IPS DF 4.7 (cell line): ENCODE results near the gene ZNF467.

Experiments
- DNase-seq: peaks from one replicate; pipeline ENCODE4 v3.0.0-alpha.2; 2013; ENCODE audit warnings: low spot score; ENCODE audit errors: extremely low read depth

The ZNF467 gene

DNA sequence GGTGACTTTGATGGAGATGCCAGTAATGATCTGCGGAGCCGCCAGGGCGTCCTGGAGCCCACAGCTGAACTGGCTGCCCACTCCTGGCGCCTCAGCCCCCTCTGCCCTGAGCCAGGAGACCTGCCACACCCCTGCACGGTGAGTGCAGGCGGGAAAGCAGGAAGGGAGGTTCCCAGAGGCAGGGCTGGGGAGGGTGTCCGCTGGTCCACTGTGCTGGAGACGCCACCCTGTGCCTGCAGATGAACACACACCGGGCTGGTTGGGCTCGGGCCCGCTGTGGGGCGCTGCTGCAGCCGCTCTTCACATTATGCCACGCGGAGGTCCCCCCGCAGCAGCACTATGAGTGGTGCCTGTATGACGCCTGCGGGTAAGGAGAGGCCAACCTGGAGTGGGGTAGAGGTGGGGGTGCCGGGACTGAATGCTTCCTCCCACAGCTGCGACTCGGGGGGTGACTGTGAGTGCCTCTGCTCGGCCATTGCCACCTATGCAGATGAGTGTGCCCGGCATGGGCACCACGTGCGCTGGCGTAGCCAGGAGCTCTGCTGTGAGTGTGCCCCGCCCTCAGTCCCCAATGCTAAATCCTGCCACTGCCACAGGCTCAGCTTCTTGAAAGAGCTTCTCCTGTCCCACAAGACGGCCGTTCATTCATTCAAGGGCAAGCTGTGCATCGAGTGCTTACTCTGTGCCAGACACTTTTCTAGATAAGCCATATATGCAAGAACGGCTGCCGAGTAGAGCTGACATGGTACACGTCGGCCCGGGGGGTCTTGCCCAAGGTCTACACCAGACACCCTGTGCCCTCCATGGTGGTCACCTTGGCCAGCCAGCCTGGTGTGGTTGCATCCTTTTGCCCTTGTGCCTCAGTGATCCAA, 14.3 kb upstream of the ZNF467 start:
- no peak for DNase-seq

DNA sequence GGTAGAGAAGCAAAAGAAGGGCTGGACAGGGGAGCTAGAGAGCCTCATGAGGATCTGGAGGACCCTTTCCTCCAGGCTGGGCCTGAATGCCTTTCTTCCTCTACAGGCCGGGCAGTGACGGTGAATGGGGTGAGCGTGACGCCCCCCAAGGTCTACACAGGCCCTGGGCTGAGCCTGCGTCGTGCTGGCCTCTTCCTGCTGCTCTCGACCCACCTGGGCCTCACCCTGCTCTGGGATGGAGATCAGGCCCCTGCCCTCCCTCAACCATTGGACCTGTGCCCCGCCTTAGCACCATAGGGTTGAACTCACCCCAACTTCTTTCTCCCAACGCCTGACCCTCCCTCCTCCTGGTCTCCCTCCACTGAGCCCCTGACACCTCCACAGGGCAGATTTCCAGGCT, 12.6 kb upstream of the ZNF467 start:
- DNase-seq: no peak

DNA sequence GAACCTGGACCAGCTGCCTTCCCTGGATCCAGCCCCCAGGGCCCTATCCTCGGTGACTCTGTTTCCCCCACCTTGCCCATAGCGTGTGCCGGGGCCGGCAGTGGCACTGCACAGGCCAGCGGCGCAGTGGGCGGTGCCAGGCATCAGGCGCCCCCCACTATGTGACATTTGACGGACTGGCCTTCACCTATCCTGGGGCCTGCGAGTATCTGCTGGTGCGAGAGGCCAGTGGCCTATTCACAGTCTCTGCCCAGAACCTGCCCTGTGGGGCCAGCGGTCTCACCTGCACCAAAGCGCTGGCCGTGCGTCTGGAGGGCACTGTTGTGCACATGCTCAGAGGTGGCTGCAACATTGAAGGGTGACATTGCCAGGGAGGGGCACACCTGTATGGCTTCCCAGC, 12.0 kb upstream of the ZNF467 start:
- DNase-seq: no peak

DNA sequence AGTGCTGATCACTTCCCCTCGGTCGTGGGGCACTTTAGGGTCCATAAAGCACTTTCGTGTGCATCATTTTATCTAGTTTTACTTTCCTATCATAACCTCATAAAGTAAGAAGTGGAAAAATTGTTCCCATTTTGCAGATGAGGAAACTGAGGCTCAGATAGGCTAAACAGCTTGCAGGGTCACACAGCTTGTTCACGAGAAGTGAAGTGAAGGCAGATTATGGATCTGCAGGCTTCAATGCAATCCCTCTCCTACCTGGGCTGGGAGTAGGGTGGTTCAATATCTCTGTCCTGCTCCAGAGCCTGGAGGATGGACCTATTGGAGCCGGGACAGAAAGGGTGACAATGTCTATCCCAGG, 10.8 kb upstream of the ZNF467 start:
- DNase-seq: no peak

DNA sequence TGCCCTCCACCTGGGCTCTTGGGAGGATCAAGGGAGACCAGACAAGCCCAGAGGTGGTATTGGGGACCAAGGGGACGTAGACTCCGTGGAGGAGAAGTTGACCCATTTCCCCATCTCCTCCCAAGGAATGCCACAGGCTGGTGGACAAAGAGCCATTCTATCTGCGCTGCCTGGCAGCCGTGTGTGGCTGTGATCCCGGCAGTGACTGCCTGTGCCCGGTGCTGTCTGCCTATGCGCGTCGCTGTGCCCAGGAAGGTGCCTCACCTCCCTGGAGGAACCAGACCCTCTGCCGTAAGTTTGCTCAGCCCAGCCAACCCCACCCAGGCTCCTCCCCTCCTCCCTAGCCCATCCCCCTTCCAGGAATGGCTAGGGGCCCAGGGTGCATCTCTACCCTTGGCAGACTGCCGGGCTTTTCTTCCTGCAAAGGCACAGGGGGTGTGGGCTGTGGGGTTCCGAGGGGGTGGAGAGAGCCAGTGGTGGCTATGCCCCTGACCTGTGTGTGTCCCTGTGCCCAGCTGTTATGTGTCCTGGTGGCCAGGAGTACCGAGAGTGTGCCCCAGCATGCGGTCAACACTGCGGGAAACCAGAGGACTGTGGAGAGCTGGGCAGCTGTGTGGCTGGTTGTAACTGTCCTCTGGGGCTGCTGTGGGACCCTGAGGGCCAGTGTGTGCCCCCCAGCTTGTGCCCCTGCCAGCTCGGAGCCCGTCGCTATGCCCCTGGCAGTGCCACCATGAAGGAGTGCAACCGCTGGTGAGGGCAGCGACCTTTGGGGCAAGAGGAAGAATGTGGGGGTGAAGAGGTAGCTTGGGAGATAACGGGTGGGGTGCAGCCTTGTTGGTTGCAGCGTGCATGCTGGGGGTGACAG, 10.2 kb upstream of the ZNF467 start:
- no peak for DNase-seq

DNA sequence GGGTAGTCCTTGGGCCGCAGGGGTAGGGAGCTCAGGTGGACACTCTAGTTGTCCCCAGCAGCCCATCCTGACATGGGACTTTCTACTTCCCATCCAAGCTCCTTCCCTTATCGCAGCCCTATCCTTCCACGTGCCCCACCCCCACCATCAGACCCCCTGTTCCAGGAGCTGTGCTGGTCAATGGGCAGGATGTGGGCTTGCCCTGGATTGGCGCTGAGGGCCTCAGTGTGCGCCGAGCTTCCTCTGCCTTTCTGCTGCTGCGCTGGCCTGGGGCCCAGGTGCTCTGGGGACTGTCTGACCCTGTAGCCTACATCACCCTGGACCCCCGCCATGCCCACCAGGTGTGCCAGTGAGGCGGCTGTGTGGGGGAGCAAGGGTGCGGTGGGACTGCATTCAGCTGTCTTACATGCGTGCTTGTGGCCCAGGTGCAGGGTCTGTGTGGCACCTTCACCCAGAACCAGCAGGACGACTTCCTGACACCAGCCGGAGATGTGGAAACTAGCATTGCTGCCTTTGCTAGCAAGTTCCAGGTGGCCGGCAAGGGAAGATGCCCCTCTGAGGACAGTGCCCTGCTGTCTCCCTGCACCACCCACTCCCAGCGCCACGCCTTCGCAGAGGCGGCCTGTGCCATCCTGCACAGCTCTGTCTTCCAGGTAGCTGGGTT, 9.4 kb upstream of the ZNF467 start:
- DNase-seq: no peak

DNA sequence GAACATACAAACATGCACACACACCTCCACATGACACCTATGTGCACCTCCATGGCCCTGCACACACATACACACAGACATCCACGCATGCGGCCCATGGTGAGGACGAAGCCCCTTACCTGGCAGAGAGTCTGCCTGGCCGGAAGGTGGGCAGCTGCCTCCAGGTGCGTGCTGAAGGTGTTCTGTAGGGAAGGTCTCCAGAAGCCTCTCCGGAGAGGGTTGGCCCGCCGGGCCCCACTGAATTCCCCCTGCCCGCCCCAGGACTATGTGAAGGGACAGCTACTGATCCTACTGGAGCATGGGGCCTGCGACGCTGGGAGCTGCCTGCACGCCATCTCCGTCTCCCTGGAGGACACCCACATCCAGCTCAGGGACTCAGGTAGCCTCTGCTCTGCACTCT, 8.5 kb upstream of the ZNF467 start:
- DNase-seq: no peak

DNA sequence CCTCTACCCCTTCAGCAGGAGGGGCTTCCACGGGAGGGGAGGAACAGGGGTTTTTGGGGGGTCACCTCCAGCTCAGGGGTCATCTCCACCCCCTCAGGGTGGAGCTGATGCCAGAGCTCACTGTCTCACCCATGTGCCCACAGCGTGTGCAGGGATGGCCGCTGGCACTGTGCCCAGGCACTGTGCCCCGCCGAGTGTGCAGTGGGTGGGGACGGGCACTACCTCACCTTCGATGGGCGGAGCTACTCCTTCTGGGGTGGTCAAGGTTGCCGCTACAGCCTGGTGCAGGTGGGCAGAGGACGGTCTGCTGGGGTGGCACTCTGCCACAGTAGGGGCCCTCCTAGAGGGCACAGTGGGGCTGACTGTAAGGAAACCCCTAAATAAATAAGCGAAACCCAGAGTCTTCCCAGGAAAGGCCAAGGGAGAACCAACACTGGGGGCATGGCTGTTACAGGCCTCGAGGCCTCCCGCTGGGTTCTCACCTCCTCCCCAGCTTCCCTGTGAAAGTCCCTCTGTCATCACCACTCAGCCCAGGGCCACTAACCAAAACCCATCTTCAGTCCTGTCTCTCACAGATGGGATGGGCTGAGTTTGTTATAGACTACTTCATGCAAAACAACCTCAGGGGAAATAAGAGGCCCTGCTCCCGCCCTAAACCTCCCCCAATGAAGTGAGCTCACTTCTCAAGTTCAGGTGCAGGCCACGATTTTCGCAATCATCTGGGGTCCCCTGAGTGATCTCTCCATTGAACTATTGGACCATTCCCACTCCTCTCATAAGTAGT, 7.4 kb upstream of the ZNF467 start:
- DNase-seq: no peak

DNA sequence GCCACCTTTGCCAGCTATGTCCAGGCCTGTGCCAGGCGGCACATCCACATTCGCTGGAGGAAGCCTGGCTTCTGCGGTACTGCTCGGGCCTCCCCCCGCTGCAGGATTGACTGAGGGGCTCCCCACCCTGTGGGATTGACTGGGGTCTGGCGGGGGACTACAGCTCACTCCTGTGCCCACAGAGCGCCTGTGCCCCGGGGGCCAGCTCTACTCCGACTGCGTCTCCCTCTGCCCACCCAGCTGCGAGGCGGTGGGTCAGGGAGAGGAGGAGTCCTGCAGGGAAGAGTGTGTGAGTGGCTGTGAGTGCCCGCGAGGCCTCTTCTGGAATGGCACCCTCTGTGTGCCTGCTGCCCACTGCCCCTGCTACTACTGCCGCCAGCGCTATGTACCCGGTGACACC, 6.7 kb upstream of the ZNF467 start:
- DNase-seq: no peak

DNA sequence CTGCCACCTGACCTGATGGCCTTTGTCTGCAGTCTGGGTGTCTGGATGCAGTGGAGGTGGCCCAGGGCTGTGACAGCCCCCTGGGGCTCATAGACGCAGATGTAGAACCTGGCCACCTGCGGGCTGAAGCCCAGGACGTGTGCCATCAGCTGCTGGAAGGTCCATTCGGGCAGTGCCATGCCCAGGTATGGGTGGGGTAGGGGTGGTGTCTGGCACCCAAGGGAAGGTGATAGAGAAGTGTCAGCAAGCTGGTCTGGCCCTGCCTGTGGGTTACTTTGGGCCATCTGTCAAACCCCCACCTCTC, 6.1 kb upstream of the ZNF467 start:
- no peak for DNase-seq

DNA sequence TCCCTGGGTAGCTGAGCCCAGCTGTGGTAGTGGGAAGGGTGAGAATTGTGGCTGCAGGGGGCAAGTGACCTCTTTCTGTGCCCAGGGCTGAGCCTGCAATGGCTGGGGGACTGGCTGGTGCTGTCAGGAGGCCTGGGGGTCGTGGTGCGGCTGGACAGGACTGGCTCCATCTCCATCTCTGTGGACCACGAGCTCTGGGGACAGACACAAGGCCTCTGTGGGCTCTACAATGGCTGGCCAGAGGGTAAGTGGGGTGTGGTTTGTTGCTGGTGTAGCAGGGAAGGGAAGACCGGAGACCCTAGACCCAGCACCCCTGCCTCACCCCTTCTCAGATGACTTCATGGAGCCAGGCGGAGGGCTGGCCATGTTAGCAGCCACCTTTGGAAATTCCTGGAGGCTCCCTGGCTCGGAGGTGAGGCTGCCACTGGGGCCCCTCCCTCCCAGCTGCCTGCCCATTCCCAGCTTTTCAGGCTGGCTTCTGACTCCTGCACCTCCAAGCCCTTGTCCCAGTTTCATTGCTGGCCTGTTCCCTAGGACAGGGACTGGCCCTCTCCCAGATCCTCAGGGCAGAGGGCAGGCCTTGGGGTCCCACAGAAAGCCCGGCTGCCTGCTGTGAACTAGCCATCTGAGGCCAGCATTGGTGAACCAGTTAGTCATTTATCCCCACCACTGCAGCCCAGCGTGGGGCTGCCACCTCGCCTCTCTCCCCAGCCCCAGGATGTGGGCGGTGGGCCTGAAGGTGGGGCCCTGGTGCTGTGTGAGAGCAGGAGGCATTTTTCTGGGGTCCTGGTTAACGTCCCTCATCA, 5.5 kb upstream of the ZNF467 start:
- no peak for DNase-seq

DNA sequence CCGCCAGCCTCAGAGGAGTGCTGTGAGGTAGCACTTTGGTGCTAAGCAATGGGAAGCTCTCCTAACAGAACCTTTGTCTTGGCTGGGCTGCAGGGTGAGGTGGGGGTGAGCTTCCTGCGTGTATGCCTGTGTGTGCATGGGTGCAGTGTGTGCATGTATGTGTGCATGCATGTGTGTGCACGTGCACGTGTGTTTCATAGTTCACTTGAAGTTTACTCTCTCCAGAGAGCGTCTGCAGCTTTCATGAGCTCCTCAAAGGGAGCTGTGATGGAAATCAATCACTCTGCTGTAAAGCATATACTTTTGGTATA, 4.9 kb upstream of the ZNF467 start:
- no peak for DNase-seq

DNA sequence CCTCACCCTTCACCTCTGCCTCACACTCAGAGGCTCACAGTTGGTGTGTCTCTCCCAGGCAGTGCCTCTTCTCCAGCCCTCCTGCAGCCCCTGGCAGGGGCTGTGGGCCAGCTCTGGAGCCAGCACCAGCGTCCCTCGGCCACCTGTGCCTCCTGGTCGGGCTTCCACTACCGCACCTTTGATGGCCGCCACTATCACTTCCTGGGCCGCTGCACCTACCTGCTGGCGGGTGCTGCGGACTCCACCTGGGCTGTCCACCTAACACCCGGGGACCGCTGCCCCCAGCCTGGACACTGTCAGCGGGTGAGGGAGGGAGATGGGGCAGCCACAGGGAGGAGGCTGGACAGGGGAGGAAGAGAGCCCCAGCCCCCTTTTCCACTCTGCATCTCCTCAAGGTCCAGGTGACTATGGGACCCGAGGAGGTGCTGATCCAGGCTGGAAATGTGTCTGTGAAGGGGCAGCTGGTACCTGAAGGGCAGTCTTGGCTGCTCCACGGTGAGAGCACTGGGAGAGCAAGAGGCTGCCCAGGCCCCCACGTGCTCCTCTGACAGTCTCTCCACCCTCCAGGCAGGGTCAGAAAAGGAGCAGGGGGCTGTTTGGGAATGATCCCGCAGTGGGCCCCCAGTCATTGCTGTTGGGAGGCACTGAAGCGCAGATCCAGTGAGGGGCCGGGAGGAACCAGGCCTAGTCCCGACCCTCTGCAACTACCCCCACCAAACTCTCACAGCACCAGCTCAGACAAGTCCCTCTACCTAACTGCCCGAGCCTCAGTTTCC, 4.4 kb upstream of the ZNF467 start:
- no peak for DNase-seq

DNA sequence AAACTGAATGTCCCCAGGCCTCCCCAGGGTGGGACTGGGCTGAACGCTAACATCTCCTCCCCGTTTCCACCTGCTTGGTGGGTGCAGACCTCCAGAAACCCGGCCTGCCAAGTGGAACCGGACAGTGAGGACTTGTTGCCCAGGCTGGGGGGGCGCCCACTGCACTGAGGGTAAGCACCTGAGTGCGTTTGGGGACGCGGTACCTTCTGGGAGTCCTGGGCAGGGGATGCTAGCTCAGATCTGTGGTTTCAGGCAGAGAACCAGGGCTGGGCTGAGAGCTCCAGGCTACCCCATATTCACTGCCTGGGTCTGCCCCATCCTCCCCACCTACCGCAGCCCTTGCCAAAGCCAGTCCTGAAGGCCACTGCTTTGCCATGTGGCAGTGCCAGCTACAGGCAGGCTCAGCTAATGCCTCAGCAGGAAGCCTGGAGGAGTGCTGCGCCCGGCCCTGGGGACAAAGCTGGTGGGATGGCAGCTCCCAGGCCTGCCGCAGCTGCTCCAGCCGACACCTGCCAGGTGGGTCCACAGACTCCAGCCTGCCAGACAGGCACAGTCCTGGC, 3.5 kb upstream of the ZNF467 start:
- no peak for DNase-seq

DNA sequence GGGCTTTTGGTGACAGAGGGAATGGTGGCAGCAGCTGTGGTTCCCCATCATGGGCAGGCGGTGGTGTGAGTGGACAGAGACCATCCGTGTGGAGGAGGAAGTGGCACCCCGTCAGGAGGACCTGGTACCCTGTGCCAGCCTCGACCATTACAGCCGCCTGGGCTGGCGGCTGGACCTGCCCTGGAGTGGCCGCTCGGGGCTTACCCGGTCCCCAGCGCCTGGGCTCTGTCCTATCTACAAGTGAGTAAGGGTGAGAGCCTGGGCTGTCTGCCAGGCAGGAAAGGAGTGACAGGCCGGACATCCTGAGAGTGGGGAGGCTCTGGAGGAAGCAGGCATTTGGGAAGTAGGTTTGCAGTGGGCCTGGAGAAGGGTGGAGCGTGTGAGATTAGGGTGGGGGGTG, 2.9 kb upstream of the ZNF467 start:
- no peak for DNase-seq

DNA sequence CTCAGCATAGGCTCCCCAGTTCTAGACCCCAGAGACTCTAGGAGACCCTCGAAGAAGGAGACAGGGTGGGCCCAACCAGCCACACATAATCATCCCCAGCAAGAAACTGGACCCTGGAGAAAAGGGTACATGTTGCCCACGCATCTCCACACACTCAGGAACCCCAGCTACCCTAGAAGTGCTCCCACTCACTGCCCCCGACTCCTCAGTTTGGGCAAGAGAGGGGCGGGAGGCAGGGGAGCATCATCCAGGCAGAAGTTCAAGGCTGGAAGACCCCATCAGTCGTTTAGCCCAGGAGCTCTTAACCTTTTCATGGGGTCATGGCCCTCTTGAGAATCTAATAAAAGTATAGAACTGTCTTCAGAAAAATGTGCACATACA, 1.8 kb upstream of the ZNF467 start:
- DNase-seq: no peak

DNA sequence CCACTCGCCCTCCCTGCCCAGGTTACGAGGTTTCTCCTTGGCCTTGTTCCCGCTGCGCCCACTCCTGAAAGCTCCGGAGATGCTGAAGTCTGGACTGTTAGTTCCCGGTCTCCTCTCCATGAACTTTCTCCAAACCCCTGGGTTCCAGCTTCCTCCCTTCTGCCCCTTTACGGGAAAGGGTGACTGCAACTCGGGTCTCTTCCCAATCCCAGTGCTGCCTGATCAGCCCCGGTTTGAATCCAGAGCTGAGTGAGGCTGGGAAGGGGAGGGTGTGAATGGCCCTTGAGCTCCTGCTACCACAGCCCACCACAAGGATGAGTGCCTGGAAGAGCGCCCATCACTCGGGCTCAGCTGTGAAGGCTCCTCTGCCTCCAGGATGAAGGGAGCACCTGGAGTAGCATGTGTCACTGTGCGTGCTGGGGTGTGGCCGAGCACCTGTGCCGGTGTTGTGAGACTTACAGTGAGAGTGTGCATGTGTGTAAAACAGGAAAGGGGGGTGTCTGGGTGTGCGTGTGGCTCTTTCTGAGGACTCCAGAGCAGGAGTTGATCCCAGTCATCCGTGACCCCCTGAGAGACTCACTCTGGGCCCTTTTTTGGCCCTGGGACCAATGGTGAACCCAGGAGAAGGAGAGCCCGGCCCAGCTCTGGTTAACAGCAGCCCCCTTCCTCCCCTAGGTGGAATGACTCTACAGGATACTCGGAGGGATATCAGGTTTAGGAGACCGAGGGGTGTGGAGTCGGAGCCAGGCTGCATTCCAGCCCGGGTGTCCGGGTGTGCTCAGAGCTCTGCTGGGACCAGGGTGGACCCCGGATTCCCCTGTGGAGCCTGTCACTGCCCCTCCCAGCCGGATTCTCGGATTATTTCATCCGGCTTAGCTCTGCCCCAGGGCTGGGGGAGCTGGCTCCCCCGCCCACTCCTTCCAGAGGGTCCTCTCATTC, 1.1 kb upstream of the ZNF467 start:
- DNase-seq: no peak

DNA sequence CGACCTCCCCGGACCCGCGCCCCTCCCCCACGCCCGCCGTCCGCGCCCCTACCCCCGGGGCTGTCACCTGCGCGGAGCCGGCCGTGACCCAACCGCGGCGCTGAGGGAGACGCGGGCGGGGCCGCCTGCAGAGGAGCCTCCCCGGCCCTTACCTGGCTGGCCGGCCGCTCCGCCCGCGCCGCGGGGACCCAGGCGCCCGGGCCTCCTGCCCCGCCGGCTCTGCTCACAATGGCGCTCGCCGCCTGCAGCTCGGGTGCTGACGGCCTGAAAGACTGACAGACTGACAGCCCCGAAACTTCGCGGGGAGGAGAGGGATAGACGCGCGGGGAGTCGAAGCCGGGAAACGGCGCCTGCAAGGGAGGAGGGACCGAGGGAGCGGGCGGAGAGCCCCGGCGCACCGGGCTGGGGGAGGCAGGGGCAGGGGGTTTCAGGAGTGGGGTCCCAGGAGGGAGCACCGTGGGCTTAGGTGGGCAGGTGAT, 393 bp downstream of the ZNF467 start:
- no peak for DNase-seq
